ENCODE results near the gene JOSD1. TPM values are rescaled to one million over a fixed set of nuclear protein-coding genes. Genes with fewer than 3 reads are reported as not detected.

The JOSD1 gene
- 2.6 and 6.2 TPM in 2 replicates for polyA plus RNA-seq

GRCh38 chr22:38700789-38701628, at the start of gene JOSD1:
JOSD1 (minus strand) TSS chr22:38700943; CDS start chr22:38699987, 956 bp downstream.

DNA sequence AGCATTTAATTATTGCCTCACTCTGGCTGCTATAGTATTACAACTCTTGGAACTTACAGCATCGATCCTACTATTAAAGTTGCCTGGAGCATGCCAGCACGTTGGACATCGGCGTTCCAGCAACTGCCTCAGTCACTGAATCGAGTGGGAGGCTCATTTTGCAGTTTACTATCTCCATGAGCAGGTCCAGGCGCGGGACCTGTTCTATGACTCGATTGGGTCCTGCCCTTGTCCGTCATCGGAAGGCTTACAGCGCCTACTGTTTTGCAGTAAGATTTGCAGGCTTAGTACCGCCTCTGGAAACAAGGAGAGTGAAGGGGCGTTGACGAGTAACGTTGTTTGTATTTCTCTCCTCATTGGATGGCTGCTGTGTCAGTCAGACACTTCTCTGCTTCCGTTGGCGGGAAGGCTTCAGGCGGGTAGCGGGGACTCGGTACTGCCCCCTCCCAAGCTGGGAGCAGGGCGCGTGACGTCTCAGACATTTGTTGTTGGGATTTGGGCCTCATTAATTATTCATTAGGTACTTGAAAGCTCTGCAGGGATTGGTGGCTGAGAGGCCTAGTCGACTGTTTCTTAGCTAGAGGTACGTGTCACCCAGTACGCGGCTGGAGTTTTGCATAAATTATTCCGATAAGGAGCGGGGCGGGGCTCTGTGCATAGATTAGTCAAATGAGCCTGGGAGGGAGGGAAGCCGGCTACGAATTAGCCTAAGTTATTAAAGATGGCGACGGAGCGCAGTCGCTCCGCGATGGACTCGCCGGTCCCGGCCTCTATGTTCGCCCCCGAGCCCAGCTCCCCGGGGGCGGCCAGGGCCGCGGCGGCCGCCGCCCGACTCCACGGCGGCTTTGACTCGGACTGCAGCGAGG, 4.7 kb upstream of the JOSD1 start, which contains the start of gene GTPBP1:
TSS of gene GTPBP1 (plus strand) at position 710 of the 866 bp plus-strand sequence. CDS start at position 722, 12 bp downstream.

DNA sequence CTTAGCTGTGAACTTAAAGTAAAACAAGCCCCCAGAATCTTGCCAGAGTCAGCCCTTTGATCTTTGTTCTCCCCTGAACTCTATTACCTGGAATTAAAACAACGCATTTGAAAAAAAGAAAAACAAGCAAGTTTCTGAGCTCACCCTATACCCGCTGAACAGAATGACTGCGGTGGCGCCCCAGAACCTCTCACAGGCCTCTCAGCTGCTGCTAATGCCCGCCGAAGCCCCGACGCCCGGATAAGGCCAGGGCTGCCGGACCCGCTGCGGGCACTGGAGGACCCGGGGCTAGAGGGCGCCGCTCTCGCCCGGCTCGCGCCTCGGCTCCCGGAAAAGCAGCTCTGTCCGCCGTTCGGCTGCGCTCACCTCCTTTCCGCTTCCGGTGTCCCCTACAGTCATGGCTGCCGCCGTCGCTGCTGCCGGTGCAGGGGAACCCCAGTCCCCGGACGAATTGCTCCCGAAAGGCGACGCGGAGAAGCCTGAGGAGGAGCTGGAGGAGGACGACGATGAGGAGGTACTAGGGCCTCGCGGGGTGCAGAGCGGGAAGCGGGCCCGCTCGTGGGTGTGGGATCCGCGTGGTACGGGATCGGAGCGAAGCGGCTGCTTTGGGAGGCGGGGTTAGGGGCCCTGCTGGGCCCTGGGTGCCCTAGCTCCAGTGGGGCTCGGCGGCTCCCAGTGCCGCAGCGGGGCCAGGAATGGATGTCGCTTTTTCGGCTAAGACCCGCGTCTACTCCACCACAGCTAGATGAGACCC, 19.0 kb downstream of the JOSD1 start, which contains the start of gene TOMM22:
TSS of gene TOMM22 (plus strand) at position 376 of the 754 bp plus-strand sequence. CDS start at position 398, 22 bp downstream.

DNA sequence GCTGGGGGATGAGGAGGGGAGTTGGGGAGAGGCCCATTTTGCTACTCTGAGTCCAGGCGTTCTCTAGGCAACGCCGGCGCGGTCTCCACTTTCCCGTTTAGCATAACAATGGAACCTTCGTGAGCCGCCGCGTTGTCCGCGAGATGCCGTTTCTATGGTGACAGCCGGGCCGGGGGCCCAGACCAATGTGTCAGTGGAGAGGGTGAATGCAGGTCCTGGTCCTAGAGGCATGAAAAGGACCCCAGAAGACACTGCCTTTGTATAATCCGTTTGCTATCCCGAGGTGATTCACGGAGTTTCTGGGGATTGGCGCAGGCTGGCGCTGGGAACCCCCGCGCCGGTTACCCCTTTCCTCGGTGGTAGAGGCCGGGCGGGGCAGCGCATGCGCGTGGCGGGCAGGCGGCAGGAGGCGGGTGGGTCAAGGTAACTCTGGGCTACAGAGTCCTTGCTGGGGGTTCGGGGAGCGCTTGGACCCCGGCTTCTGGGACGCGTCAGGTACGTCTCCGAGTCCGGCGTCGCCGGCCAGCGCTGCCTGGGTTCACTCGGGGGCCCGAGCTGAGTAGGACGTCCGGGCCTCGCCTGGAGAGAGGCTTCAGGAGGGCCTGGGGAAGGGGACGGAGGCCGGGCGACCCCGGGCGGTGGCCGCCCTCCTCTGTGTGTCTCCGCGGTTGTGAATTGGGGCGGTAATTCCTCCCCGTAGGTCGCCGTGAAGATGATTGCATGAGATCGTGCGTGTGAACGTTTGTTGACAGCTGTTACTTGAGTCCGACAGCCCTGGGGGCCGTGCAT, 44.3 kb downstream of the JOSD1 start, which contains the start of the genes CBY1 and FAM227A:
TSS of gene CBY1 (plus strand) at position 383 of the 789 bp plus-strand sequence. CDS start 11,417 bp downstream, outside the sequence.
TSS of gene FAM227A (minus strand) at position 137 of the 789 bp plus-strand sequence. CDS start 6,224 bp downstream, outside the sequence.

Other genes with a start within 250 kb of the JOSD1 start
- gene KCNJ4, start 245.7 kb downstream of the JOSD1 start, polyA plus RNA-seq, result not detected in 2 replicates
- gene KDELR3, start 232.8 kb downstream of the JOSD1 start, polyA plus RNA-seq, result 0.45 and 0.77 TPM in 2 replicates
- gene DDX17, start 194.6 kb downstream of the JOSD1 start, polyA plus RNA-seq, result 49.6 and 55.8 TPM in 2 replicates
- 0.23 TPM in 1 of 2 replicates, not detected in the other for gene DMC1, start 130.8 kb downstream of the JOSD1 start, polyA plus RNA-seq
- gene FAM227A, start 44.6 kb downstream of the JOSD1 start, polyA plus RNA-seq, result 0.07 and 0.93 TPM in 2 replicates
- gene CBY1, start 44.3 kb downstream of the JOSD1 start, polyA plus RNA-seq, result 25.2 and 30.7 TPM in 2 replicates
- 90.9 and 96.0 TPM in 2 replicates for gene TOMM22, start 19.0 kb downstream of the JOSD1 start, polyA plus RNA-seq
- gene GTPBP1, start 5.0 kb upstream of the JOSD1 start, polyA plus RNA-seq, result 0.63 and 1.3 TPM in 2 replicates
- gene SUN2, start 55.1 kb upstream of the JOSD1 start, polyA plus RNA-seq, result 0.22 and 0.24 TPM in 2 replicates
- gene DNAL4, start 93.2 kb upstream of the JOSD1 start, polyA plus RNA-seq, result 5.3 and 6.1 TPM in 2 replicates
- gene NPTXR, start 143.1 kb upstream of the JOSD1 start, polyA plus RNA-seq, result 6.8 and 9.8 TPM in 2 replicates
- gene CBX6, start 171.3 kb upstream of the JOSD1 start, polyA plus RNA-seq, result 1.7 and 7.9 TPM in 2 replicates

Data from Purkinje cell (primary cell).